NCI-H524 treated with DMSO at 0.1 percent for 48 hours (cell line): ENCODE measurements around the gene HES3.

Source experiments
- DNase-seq: peaks from one replicate; lab custom pipeline; 2025; lab: John Stamatoyannopoulos, UW

HES3 gene

GRCh38 chr1:6263716-6264115 is 19.7 kb downstream of the HES3 start:
- DNase-seq, result no peak

GRCh38 chr1:6265151-6265550 is 21.2 kb downstream of the HES3 start:
- DNase-seq, result no peak

GRCh38 chr1:6266641-6267040 is 22.7 kb downstream of the HES3 start:
- DNase-seq, result no peak

- DNase-seq, result no peak
These were observed 23.8 kb downstream of the HES3 start for GRCh38 chr1:6267686-6268322.

- no peak for DNase-seq
These were observed 24.4 kb downstream of the HES3 start for GRCh38 chr1:6268415-6268814.

GRCh38 chr1:6269296-6269695 is 25.3 kb downstream of the HES3 start:
- DNase-seq, result no peak

GRCh38 chr1:6269720-6270400 is 25.9 kb downstream of the HES3 start:
- DNase-seq, result peak; percentile 28

- no peak for DNase-seq
These were observed 26.4 kb downstream of the HES3 start for GRCh38 chr1:6270401-6270800.

GRCh38 chr1:6271006-6271405 is 27.0 kb downstream of the HES3 start:
- DNase-seq, result no peak

- DNase-seq, result no peak
These were observed 27.6 kb downstream of the HES3 start for GRCh38 chr1:6271554-6271953.

GRCh38 chr1:6272452-6272851 is 28.5 kb downstream of the HES3 start:
- DNase-seq, result no peak

GRCh38 chr1:6272868-6273267 is 28.9 kb downstream of the HES3 start:
- no peak for DNase-seq

GRCh38 chr1:6273380-6273891 is 29.5 kb downstream of the HES3 start:
- no peak for DNase-seq

- DNase-seq, result no peak
These were observed 30.1 kb downstream of the HES3 start for GRCh38 chr1:6274102-6274501.

- DNase-seq, result no peak
These were observed 30.7 kb downstream of the HES3 start for GRCh38 chr1:6274622-6275139.

- no peak for DNase-seq
These were observed 32.1 kb downstream of the HES3 start for GRCh38 chr1:6275826-6276782.

GRCh38 chr1:6276811-6277555 is 33.0 kb downstream of the HES3 start:
- no peak for DNase-seq

- DNase-seq, result no peak
These were observed 34.3 kb downstream of the HES3 start for GRCh38 chr1:6278263-6278662.

GRCh38 chr1:6279066-6279465 is 35.1 kb downstream of the HES3 start:
- DNase-seq, result no peak

- DNase-seq, result no peak
These were observed 35.8 kb downstream of the HES3 start for GRCh38 chr1:6279613-6280383.
